Endothelial cell (in vitro differentiated cells): ENCODE measurements around the gene PDE5A. TPM values are rescaled to one million over a fixed set of nuclear protein-coding genes. Genes with fewer than 3 reads are reported as not detected.

ENCODE experiments used
- DNase-seq: peaks from one replicate; pipeline ENCODE4 v3.0.0; 2021; ENCODE audit warnings: low spot score
- H3K27ac Mint-ChIP-seq: one replicate; pipeline ENCODE4 v1.8.0; 2021; ENCODE audit warnings: mixed read lengths, inconsistent platforms; ENCODE audit not compliant: unreplicated experiment
- H3K27me3 Mint-ChIP-seq: one replicate; pipeline ENCODE4 v1.8.0; 2021; ENCODE audit warnings: mild to moderate bottlenecking, moderate library complexity, mixed read lengths, inconsistent platforms; ENCODE audit not compliant: unreplicated experiment
- H3K36me3 Mint-ChIP-seq: one replicate; pipeline ENCODE4 v1.8.0; 2021; ENCODE audit warnings: mild to moderate bottlenecking, low read depth, mixed read lengths, inconsistent platforms; ENCODE audit not compliant: unreplicated experiment
- H3K4me1 Mint-ChIP-seq: one replicate; pipeline ENCODE4 v1.8.0; 2021; ENCODE audit warnings: mild to moderate bottlenecking, mixed read lengths, inconsistent platforms; ENCODE audit not compliant: unreplicated experiment
- H3K4me3 Mint-ChIP-seq: one replicate; pipeline ENCODE4 v1.8.0; 2021; ENCODE audit warnings: mild to moderate bottlenecking, mixed read lengths, inconsistent platforms; ENCODE audit not compliant: unreplicated experiment
- H3K9me3 Mint-ChIP-seq: one replicate; pipeline ENCODE4 v1.8.0; 2021; ENCODE audit warnings: mixed read lengths, inconsistent platforms; ENCODE audit not compliant: unreplicated experiment
- total RNA-seq: library from RNA; stranded (reverse); fragmentation: NEBNext Ultra II Directional; extraction: Animal tissue kit (Norgen Biotek cat#: 25700); gene quantifications from one replicate; pipeline ENCODE4 v1.2.1, GENCODE V29; 2021; ENCODE audit not compliant: unreplicated experiment
- TF ChIP-seq, protein P1 (sequence below): fragments of 200-600 bp; sonication (generic); IDR thresholded peaks from one replicate; pipeline ENCODE4 v1.5.0; 2021; ENCODE audit warnings: antibody characterized with exemption; ENCODE audit not compliant: unreplicated experiment

PDE5A gene
- total RNA-seq, 1 donor from 2014 or later: 3.4 TPM

DNA sequence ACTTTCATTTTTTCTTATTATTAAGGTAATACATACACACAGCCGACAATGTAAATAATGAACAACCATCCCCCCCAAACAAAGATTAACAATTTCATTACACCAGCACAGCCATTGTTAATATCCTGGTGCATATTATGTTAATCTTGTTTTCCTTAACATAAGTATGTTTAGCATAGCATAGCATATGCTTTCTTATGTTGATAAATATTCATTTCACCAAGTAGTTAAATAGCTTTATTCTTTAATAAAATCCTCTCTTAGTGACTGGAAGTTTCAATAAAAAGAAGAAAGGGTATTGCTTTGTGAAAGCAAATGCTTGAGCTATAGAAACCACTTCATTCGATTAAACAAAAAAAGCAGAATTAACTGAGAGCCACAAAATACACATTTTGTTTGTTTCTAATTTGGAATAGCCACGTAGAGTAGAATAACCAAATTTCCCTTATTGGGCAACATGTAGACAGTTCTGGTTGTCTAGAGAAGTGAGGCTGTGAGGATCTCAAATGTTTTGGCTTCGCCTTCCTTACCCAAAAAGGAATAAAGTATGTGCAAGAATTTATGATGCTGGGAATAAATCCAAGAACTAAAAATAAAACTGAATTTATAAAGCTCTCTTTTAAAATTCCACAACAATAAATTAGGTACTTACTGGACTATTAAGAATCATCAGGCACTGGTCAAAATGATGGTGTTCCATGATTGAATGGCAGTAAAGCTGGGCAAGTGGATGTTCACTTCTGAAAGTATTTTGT is 118.0 kb downstream of the PDE5A start:
- H3K36me3 Mint-ChIP-seq: peaks cover 5% of the 10 kb centered on the region
- peaks cover 2% of the 10 kb centered on the region for H3K27me3 Mint-ChIP-seq
- TF ChIP-seq, protein P1, sequence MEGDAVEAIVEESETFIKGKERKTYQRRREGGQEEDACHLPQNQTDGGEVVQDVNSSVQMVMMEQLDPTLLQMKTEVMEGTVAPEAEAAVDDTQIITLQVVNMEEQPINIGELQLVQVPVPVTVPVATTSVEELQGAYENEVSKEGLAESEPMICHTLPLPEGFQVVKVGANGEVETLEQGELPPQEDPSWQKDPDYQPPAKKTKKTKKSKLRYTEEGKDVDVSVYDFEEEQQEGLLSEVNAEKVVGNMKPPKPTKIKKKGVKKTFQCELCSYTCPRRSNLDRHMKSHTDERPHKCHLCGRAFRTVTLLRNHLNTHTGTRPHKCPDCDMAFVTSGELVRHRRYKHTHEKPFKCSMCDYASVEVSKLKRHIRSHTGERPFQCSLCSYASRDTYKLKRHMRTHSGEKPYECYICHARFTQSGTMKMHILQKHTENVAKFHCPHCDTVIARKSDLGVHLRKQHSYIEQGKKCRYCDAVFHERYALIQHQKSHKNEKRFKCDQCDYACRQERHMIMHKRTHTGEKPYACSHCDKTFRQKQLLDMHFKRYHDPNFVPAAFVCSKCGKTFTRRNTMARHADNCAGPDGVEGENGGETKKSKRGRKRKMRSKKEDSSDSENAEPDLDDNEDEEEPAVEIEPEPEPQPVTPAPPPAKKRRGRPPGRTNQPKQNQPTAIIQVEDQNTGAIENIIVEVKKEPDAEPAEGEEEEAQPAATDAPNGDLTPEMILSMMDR: no peak

GRCh38 chr4:119508281-119508680 is 120.3 kb downstream of the PDE5A start:
- H3K27me3 Mint-ChIP-seq: peaks cover 2% of the 10 kb centered on the region
- no peak overlapping the region for H3K4me3 Mint-ChIP-seq
- DNase-seq: no peak
- H3K4me1 Mint-ChIP-seq: peaks cover 10% of the 10 kb centered on the region
- peaks cover 5% of the 10 kb centered on the region for H3K36me3 Mint-ChIP-seq
- H3K27ac Mint-ChIP-seq: no peak overlapping the region
- TF ChIP-seq, protein P1: no peak
- H3K9me3 Mint-ChIP-seq: no peaks in the 10 kb centered on the region

More for the DNA sequence above, 118.0 kb downstream of the PDE5A start:
- no peak overlapping the region for H3K4me3 Mint-ChIP-seq
- no peaks in the 10 kb centered on the region for H3K9me3 Mint-ChIP-seq
- H3K4me1 Mint-ChIP-seq: peaks cover 10% of the 10 kb centered on the region
- no peak for DNase-seq
- H3K27ac Mint-ChIP-seq: no peak overlapping the region

- Mint-ChIP-seq H3K4me1 (peaks cover 10% of the 10 kb centered on the region), H3K36me3 (no peaks in the 10 kb centered on the region)
- no peak for DNase-seq
Observed at GRCh38 chr4:119506806-119507205, 121.8 kb downstream of the PDE5A start.

DNA sequence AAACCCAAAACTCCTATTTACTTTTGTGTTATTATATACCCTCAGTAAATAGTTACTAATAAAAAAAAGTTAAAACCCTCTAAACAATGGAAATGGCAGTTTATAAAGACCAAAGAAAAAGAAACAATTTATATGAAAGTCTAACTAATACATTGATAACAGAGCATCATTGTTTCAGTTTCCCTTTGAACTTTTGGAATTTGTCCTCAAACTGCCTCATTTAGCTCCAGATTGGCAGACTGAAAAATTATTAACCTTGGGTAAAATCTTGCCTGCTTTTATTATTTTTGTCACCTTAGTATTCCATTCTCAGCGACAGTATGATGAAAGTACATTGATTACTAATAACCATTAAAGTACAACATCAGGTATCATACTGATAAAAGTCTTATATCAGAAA is 124.0 kb downstream of the PDE5A start:
- Mint-ChIP-seq H3K27me3 (no peaks in the 10 kb centered on the region), H3K9me3 (no peaks in the 10 kb centered on the region), H3K4me1 (peaks cover 10% of the 10 kb centered on the region), H3K4me3 (no peak overlapping the region), H3K27ac (no peak overlapping the region), H3K36me3 (no peaks in the 10 kb centered on the region)
- TF ChIP-seq, protein P1: no peak
- DNase-seq: no peak

More at GRCh38 chr4:119506806-119507205, 121.8 kb downstream of the PDE5A start:
- TF ChIP-seq, protein P1: no peak
- Mint-ChIP-seq H3K4me3 (no peak overlapping the region), H3K27ac (peak overlapping the region; percentile 85), H3K9me3 (no peaks in the 10 kb centered on the region), H3K27me3 (peaks cover 2% of the 10 kb centered on the region)

- Mint-ChIP-seq H3K27me3 (no peaks in the 10 kb centered on the region), H3K36me3 (no peaks in the 10 kb centered on the region), H3K4me1 (peaks cover 6% of the 10 kb centered on the region), H3K9me3 (no peaks in the 10 kb centered on the region), H3K4me3 (no peak overlapping the region), H3K27ac (no peak overlapping the region)
- TF ChIP-seq, protein P1: no peak
- no peak for DNase-seq
Observed at GRCh38 chr4:119501740-119502139, 126.9 kb downstream of the PDE5A start.
